Dermis microvascular lymphatic vessel endothelial cell (primary cell): ENCODE measurements around the gene KLHL6. TPM values are rescaled to one million over a fixed set of nuclear protein-coding genes. Genes with fewer than 3 reads are reported as not detected.
"Not testable (repeated sequence)": the region's sequence is repeated elsewhere in the genome, so short reads cannot be mapped to it uniquely, and the experiment has no call there.

Experiments
- DNase-seq, 2 donors: peaks; one replicate each; pipeline versions ENCODE4 v3.0.0 to v3.0.0-alpha.2; 2010; ENCODE audit warnings: low read depth in 2 of 2
- total RNA-seq: library from RNA; depleted of rRNA; stranded (reverse); fragments of >200 nt; gene quantifications from 2 replicates; pipeline ENCODE4 v1.2.1, GENCODE V29; 2014

Gene KLHL6
- total RNA-seq, 1 donor from 2014 or later = 2.1 TPM

DNA sequence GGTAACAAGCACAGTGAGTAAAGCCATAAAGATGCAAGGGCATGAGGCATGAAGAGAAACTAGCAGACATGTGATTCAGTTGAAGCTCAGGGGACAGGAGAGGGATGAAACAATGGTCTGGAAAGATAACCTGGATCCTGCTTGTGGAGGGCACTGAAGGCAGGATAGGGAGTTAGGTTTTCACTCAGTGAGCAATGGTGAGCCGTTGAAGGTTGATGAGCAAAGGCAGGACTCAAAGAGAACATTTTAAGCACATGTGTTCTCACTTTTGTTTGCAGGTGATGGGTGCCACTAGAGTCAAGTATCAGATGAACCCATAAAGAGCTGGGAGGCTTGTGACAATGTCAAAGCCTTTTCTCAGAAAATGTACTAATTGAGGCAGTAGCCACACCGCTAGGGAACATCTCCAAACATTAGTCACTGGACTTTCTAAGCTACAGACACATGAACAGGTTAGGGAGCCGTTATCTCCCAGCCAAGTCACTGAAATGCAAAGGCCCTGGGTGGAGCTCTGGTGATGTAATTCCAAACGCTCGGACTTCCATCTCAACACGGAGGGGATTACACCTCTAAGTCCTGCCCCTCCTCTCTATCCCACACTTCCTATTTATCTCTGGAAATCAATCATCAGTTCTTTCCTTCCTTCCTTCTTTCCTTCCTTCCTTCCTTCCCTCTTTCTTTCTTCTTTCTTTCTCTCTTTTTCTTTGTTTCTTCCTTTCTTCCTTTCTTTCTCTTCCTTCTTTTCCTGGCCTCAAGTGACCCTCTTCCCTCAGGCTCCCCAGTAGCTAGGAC is 22.7 kb downstream of the KLHL6 start:
- DNase-seq = no peak

DNA sequence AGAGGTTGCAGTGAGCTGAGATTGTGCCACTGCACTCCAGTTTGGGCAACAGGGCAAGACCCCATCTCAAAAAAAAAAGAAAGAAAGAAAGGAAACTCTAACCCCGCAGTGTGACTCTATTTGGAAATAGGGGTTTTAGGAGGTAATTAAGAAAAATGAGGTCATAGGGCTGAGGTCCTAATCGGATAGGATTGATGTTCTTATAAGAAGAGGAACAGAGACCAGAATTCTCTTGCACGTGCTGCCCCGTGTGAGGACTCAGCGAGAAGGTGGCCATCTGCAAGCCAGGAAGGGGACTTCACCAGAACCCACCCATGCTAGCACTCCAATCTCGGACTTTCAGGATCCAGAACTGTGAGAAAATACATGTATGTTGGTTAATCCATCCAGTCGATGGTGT is 25.8 kb downstream of the KLHL6 start:
- DNase-seq = no peak

DNA sequence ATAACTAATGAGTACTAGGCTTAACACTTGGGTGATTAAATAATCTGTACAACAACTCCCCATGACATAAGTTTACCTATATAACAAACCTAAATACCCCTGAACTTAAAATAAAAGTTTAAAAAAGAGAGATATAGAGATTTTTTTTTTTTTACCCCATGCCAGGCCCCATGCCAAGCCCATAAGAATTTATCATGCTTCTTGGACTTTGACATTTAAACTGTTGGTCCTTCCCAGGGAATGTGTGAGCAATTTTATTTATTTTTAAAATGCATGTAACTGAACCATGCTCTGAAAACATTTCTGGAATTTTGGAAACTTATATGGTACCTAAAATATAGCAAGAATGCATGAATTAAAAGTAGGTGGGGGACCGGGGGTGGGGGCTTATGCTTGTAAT is 26.3 kb downstream of the KLHL6 start:
- DNase-seq = no peak

DNA sequence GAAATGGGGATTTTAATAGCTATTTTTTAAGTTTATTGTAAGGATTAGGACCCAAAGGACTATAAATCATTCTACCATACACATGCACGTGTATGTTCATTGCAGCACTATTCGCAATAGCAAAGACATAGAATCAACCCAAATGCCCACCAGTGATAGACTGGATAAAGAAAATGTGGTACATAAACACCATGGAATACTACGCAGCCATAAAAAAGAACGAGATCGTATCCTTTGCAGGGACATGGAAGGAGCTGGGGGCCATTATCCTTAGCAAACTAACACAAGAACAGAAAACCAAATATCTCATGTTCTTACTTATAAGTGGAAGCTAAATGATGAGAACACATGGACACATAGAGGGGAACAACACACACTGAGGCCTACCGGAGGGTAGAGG is 26.7 kb downstream of the KLHL6 start:
- DNase-seq = not testable (repeated sequence)

DNA sequence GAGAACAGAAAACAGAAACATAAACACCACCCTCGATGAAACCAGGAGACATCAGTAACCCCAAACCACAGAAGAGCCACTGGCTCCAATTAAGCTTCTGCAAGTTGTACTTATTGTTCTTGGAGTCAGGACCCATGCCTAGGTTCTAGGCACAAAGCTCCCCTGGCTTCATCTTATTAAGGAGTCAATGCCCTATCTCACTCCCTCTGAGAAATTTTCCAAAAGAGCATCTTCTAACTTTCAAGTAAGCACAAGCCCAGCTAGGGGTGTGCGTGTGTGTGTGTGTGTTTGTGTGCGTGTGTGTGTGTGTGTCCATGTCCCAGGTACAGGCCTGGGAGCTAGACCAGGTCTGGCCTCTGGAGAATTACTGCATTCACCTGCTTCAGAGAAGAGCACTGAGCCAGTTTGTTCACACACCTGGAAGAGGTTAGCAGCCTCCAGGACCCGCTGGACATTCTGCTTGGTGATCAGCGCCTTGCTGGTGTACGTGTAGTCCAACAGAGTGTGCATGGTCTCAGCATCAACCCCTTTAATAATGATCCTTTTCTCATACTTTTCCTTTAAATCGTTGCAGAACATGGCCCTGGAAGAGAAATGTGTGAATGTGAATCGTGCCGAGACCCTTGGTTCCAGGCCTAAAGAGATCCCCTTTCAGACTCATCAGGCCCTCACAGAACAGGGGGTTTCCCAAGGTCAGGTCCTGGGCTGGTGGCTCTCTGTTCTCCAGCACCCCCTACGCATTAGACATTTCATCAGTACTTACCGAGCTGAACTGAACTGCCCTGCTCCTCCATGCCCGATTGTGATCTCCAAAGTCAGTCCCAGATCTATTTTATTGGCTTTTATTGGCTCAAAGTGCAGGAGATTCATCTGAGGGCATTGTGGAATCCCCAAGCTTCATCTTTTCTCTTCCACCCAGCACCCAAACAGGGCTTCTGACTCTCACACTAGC is 27.8 kb downstream of the KLHL6 start:
- no peak for DNase-seq

DNA sequence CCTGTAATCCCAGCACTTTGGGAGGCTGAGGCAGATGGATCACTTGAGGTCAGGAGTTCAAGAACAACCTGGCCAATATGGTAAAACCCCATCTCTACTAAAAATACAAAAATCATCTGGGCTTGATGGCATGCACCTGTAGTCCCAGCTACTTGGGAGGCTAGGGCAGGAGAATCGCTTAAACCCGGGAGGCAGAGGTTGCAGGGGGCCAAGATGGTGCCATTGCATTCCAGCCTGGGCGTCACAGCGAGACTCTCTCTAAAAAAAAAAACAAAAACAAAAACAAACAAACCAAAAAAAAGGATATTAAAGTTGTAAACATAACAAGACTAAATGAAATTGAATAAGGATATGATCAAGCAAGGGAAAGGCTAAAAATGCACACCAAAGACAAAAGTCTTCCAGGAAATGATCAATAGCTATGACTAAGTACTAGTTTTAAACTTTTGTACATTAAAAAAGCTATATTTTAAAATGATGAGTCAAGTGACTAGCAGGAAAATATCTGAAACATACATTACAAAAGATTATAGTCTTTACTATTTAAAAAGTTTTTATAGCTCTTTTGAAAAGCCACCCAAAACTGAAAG is 28.6 kb downstream of the KLHL6 start:
- DNase-seq = peak in 1 of 2 donors; percentile 23

DNA sequence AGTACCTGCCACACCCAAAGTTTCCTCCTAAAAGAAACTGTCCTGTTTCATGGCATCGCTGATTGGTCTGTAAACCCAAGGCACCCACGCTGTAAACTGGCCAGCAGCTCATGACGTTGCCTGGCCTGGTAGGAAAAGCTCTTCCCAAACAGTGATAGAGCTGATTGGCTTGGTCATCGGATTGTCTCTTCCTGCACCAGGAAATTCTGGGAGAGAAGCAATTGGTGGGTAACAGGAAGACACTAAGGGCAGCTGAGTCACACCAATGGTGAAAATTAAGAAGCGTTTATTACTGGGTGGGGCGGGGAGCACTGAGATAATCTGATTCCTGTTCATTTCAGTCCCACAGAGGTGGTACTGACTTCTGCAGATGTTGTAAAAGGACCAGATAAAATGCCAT is 31.0 kb downstream of the KLHL6 start:
- peak; percentile 11 to 86 for DNase-seq

DNA sequence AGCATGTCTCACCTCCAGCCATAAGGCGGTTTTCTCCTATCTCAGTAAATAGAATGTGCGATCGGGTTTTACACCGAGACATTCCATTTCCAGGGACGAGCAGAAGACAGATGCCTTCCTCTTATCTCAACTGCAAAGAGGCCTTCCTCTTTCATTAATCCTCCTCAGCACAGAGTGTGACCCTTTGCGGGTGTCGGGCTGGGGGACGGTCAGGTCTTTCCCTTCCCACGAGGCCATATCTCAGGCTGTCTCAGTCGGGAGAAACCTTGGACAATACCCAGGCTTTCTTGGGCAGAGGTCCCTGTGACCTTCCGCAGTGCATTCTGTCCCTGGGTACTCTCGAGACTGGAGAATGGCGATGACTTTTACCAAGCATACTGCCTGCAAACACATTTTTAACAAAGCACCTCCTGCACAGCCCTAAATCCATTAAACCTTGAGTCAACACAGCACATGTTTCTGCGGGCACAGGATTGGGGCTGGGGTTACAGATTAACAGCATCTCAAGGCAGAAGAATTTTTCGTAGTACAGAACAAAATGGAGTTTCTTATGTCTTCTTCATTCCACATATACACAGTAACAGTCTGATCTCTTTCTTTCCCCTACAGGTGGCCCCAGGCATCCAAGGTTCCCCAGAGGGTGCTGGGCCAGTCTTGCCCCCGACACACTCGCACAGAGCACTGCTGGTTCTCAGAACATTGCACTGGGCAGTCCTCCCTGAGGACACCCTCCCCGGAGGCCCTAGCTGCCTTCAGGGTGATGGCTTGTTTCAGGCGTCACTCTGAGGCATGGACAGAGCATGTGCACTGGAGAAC is 34.6 kb downstream of the KLHL6 start:
- not testable (repeated sequence) for DNase-seq

DNA sequence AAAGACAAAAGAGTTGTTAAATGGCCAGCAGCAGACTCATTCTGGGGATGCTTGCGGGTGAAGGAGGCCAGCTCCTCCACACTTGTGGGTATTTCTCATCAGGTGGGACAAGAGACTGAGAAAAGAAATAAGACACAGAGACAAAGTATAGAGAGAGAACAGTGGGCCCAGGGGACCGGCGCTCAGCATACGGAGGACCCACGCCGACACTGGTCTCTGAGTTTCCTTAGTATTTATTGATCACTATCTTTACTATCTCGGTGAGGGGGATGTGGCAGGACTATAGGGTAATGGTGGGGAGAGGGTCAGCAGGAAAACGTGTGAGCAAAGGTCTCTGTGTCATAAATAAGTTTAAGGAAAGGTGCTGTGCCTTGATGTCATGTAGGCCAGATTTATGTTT is 35.2 kb downstream of the KLHL6 start:
- DNase-seq = not testable (repeated sequence)

DNA sequence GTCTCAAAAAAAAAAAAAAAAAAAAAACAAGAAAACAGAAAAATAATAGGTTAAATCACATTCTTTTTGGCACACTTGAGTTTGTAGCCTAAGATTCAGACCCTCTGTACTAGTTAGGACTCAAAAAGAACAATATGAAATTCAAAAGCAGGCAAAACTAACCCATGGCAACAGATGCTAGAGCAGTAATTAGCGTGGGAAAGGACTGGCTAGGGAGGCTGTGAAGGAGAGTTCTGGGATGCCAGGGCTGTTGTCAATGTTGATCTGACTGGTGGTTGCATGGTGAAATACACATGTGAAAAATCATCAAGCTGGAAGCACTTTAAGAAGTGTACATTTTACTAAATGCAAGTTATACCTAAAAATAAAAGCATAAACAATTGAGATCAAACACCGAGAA is 35.6 kb downstream of the KLHL6 start:
- no peak for DNase-seq

DNA sequence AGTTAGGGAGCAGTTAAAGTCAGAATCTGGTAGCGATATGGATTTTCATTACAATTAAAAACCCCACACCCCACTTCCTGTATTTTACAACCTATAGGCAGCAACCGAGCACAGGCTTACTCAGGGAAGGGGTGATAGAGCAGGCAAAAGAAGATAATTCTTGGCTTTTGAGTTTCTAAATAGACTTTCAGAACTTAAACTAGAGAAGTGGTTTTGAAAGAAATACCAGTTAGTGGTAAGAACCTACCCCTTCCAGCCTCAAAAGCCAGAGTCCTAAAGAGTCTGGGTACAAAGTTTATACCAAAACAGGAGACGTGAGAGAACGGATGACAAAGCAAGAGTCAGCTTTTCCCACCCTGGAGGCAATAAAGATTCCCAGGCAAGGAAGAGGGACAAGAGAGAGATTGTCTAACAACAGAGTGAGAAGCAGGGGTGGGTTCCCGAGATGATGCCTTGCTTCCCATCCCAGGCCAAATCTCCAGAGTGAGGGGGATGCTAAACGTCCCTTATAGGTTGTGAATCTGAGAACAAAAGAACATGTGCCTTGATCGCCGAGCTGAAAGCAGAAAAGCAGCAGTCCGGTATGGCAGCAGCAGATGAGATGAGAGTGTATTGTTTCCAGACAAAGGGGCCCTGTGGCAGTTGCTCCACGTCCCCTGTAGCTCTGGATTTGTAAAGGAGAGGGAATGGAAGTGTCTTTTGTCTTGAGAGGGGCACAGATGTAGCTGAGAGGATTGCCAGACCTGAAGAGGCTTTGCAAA is 36.8 kb downstream of the KLHL6 start:
- no peak for DNase-seq

DNA sequence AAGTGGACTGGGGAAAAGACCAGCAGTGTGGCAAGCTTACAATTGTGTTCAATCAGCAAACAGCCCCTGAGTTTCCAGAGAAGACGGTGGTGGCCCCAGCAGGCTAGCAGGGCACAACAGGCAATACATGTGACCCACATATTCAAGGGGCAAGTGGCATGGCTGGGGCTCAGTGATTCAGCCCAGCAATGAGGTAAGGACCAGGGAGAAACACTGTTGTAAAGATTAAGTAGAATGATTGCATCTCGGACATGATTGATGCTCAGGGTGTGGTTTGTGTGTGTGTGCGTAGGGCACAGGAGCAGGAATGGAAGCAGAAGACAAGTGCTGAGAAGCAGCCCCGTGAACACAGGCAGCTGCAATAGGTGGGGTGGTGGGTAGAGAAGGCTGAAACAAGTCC is 37.9 kb downstream of the KLHL6 start:
- no peak for DNase-seq

DNA sequence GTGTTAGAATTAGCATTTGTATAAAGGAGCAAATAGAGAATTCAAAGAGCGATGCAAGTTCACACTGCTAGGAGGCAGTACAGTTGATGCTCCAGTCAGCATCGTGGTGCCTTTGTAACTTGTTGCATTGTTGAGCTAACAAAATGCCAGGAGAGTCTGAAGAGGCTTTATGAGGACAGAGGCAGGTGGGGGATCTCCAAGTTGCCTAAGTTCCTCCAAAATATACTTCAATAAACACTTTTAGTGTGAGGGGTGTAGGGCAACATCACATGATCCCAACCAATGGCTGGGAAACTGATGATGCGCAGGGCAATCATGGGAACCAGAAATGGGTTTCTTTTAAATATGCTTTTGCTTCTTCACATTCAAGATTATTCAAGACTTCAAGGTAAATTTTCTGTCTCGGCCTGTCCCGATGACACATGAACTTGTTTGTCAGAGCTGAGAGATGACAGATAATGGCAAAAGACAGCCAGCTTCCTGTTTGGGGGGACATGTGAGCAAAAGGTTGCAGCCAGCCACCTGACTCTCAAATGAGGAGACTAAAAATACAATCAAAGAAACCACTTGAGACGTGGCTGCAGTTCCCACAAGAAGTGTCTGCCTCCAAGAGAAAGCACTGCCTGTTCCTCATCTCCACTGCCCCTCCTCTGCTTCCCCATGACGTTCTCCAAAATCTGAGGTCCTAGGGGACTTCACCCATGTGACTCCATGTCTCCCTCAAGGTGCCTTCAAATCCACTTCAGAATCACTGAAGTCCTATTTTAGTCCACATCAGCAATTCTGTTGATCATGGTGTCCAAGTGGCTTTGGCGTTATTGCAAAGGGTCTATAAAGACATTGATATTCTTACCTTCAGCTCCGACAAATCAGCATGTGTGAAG is 39.3 kb downstream of the KLHL6 start:
- peak in 1 of 2 donors; percentile 27 for DNase-seq

DNA sequence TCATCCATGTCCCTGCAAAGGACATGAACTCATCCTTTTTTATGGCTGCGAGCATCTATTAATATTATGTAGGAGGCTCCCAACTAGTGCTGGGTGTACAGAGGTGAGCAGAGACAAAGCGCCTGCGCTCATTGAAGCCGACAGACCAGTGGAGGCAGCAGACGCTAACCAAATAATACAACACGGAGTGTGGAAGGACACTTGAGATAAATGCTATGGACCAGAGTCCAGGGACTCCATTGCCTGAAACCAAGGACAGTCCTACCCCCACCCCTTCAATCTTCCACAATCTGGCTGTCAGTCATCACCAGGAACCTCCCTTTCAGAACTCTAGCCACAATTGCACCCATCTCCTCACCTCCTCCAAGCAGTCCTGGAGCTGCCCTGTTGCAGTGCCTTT is 41.5 kb downstream of the KLHL6 start:
- no peak for DNase-seq

DNA sequence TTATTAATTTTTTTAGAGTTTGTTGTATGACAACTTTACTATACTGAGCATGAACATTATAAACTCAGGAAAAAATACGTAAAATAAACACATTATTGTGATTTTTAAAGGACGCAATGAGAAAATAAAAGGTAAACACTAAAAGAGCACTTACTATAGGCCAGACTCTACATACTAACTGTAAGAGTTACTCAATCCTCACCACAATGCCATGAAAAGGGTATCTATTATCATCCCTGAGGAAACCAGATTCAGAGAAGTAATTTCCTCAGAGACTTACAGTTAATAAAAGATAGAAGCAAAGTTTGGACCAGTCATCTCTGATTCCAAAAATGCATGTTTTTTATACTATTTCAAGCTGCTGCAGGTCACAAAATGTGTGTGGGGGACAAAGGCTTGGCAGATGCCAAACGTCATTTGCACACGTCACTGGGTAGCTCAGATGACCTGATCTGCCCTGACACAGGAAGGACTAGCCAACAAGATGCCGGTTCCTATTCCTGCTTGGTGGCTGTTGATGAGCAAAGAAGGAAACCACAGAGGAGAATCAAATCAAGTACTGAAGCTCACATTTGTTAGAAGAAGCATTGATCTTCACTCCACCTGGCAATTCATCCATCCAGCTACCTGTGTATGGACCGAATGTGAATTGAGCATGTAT is 42.3 kb downstream of the KLHL6 start:
- peak in 1 of 2 donors; percentile 23 for DNase-seq

DNA sequence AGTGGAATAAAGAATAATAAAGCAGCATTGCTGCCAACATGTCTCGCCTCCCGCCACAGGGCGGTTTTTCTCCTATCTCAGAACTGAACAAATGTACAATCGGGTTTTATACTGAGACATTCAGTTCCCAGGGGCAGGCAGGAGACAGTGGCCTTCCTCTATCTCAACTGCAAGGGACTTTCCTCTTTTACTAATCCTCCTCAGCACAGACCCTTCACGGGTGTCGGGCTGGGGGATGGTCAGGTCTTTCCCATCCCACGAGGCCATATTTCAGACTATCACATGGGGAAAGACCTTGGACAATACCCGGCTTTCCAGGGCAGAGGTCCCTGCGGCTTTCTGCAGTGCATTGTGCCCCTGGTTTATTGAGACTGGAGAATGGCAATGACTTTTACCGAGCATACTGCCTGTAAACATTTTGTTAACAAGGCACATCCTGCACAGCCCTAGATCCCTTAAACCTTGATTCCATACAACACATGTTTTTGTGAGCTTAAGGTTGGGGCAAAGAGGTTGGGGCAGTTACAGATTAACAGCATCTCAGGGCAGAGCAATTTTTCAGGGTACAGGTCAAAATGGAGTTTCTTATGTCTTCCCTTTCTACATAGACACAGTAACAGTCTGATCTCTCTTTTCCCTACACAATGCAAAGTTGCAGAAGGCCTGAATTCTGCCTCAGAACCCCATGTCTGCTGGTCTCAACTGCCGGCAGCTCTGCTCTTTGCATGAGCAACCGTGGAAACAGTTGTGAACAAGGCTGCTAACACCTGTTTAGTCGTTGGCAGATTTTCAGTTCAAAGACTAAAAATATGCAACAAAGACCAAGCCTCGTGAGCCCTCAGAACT is 44.0 kb downstream of the KLHL6 start:
- DNase-seq = not testable (repeated sequence)

DNA sequence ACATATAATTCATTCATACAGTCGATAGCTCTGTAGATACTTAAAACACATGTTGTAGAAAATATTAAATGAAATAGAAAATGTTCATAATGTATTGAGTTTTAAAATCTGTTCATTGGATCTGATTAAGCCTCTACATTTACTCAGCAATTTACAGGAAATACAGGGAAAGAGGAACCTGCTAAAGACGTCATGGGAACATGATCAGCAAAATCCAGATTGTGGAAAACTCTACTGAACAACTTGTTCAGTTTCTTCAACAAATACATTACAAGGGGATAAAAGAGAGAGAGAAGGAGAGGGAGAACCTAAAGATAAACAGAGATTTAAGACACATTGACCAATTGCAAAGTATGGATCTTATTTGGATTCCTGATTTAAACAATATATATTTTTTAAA is 46.7 kb downstream of the KLHL6 start:
- no peak for DNase-seq

DNA sequence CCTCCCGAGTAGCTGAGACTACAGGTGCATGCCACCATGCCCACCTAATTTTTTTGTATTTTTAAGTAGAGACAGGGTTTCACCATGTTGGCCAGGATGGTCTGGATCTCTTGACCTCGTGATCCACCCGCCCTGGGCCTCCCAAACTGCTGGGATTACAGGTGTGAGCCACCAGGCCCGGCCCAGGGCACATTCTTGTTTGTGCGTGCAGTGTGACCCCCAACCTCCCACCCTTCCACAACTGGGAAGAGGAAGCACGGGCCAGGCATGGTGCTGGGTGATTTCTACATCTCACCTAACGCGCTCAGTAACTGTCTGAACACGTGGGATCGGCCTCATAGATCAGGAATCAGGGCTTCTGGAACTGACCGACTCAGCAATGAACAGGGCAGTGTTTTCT is 48.0 kb downstream of the KLHL6 start:
- no peak for DNase-seq
